Measurements from ENCODE around the gene SLC22A23. TPM values are rescaled to one million over a fixed set of nuclear protein-coding genes. Genes with fewer than 3 reads are reported as not detected.

SLC22A23 gene
- total RNA-seq, 1 donor from 2014 or later: 23.8 TPM

DNA sequence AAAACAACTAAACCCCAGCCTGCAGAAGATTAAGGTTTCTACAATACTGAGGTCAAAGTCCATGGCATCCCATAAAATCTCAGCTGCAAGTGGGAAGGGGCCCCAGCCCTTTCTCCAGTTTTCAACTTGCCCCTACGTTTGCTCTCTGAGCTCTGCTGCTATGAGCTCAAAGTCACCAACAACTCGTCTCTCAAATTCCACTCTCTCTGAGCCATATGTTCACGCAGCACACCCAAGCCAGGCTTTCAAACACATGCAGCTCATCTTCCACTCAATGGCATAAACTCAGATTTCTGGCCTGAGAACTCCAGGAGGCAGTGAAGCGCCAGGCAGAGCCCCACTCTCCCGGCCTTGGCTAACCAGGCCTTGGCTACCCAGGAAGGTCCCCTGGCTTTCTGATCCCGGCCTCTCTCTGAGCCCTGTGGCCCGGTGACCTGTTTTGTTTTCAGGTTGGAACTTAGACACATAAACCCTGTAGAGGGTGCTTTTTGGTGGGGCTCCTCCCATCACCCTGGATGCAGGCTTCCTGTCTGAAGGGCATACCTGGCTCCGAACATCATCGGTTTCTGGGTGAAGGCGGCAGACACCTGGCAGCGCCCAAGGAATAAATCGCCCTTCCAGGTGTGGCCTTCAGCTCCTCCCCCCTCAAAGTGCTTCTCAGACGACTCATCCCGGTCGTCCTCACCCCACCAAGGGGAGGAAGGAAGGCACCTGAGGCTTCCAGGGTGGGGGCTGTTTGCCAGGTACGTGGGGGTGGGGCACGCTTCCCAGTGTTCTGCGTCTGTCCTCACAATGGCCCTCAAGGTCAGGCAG lies 12.4 kb downstream of the SLC22A23 start:
- no peak for DNase-seq (ENCODE audit: low spot score)

DNA sequence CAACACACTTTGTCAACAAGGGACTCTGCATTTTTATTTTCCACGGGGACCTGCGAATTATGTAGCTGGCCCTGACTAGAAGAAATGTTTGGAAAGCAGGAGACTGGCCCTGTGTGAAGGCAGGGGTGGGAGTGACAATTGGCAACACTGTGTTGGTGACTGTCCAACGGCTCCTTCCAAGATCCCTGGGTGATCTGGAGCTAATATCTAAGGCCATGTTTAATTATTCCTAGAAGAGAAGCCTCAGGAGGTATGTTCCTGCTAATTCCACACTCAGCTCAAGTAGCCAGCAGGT lies 13.7 kb downstream of the SLC22A23 start:
- DNase-seq (ENCODE audit: low spot score): no peak

- no peak for DNase-seq (ENCODE audit: low spot score)
These were observed 14.2 kb downstream of the SLC22A23 start for GRCh38 chr6:3442431-3443220.

GRCh38 chr6:3440911-3441310 lies 15.9 kb downstream of the SLC22A23 start:
- DNase-seq (ENCODE audit: low spot score): peak; percentile 84

DNA sequence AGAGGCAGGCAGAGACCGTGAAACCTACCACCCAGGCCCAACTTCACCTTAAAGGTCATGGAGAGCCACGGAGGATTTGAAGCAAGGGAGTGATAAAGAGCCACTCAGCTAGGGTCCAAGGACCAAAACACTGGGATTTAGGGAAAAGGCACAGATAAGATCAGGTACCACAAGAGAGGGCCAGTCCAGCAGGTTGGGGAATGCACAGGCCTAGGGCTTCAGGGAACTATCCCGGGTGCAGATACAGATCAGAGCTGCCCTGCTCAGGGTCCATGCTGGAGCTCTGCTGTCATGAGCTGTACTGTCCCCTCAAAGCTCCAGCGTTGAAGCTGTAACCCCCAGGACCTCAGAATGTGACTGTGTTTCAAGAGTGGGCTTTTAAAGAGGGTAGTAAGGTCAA lies 16.9 kb downstream of the SLC22A23 start:
- DNase-seq (ENCODE audit: low spot score): peak; percentile 39

DNA sequence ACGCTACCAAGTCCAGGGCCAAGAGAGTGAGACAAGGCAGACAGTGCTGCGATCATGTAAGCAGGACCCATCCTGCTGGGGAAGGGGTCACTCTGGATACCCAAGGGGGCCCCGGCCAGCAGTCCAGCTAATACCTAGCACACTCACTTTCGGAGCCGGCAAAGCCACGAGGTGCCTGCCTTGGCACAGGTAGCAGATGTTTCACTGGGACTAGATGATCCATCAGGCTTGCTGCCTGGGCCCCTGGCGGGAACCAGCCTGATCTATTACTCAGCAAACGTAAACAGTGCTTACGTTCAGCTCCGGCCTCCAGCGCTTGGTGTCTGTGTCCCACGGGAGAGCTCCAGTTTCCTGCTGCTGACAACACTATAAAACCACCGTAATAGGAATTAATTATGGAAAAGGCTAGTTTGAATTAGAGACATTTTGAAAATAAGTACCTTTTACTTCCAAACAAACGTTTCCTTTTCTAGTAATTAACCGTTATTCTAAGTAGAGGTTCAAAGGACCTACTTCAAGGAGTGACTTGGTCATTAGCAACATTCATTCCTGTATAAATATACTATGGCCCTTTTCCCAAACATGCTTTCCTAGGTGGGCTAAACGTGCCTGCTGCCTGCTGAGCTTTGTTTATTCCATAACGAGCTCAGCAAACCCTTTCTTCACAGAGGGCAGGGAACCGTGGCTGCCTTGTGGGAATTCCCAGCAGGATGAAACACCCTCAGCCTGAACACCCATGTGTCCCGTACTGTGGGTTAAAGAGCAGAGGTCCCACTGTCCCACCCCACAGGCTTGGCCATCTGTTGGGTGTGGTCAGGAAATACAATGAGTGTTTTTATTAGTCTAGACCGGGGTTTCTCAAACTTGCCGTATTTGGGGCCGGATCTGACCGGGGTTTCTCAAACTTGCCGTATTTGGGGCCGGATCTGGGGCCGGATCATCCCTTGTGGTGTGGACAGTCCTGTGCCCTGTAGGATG lies 18.4 kb downstream of the SLC22A23 start:
- DNase-seq (ENCODE audit: low spot score): peak; percentile 82

GRCh38 chr6:3433005-3433404 lies 23.8 kb downstream of the SLC22A23 start:
- DNase-seq (ENCODE audit: low spot score): peak; percentile 65

DNA sequence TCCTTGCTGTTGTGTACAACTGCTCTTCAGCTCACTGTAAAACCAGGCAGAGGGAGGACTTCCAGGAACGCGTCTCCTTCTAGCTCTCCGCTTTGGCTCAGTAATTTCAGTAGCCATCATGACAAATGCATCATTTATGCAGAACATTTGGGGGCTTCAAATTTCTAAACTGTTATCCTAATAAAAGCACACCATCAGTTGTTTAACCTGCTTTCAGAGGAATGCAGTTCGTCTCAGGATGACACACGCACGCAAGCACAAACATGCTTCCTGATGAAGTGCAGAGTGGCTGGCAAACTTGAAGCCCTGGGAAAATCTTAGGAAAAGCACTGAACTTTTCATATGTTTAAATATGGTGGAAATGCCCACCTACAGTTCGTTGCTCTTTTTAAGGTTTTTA lies 24.4 kb downstream of the SLC22A23 start:
- DNase-seq (ENCODE audit: low spot score): peak; percentile 28

DNA sequence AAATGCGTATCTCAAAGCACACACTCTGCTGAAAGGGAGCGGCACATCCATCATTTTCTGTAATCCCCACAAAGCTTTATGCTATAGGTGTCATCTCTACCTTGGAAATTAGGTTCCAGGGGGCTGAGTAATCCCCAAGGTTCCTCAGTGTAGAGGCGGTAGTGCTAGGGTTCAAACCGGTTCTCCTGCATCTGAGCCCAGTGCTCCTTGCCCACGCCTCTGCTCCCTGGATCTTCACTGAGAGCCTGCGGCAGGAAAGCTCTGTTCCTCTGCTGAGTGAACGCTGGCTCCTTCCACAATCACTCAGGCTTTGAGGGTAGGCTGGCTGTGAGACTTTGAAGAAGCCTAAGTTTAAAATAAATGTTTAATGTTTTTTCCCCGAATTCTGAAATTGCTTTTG lies 24.9 kb downstream of the SLC22A23 start:
- DNase-seq (ENCODE audit: low spot score): peak; percentile 49

- peak; percentile 22 for DNase-seq (ENCODE audit: low spot score)
These were observed 27.6 kb downstream of the SLC22A23 start for GRCh38 chr6:3429211-3429610.

- no peak for DNase-seq (ENCODE audit: low spot score)
These were observed 28.1 kb downstream of the SLC22A23 start for GRCh38 chr6:3428700-3429099.

- no peak for DNase-seq (ENCODE audit: low spot score)
These were observed 28.6 kb downstream of the SLC22A23 start for GRCh38 chr6:3428247-3428646.

GRCh38 chr6:3427687-3428085 lies 29.2 kb downstream of the SLC22A23 start:
- no peak for DNase-seq (ENCODE audit: low spot score)

DNA sequence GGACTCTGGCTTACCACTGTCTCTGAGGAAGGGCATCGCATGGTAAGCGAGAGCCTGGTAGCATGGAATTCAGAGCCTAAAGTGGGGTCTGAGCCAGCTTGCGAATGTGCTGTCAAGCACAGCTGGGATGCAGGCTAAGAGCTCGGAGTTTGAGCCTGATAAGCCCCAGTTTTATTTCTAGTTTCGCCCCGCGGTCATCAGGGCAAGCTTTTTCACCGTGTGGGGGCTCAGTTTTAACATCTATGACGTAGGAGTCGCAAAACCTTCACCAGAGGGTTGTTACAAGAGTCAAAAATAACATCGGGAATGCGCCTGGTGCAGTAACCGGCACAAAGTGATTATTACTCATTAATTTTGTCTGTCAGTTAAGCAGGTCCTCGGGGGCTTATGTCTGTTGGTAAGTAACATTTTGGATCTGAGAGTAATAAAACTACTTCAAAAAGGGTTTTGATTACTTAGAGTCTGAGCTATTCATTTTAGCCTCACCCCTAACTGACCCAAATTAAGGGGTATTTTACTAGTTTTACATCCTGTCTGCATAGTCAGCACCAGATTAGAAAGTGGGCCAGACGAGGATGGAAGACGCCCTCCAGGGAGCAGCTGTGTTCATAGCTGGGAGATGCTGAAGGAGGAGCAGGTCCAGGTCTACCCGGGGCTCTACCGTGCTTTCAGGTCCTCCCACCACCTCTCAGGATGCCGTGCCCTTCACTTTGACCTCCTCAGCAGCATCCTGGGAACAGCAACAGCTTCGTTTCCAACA lies 29.7 kb downstream of the SLC22A23 start:
- DNase-seq (ENCODE audit: low spot score): no peak

GRCh38 chr6:3426091-3426926 lies 30.5 kb downstream of the SLC22A23 start:
- no peak for DNase-seq (ENCODE audit: low spot score)

- no peak for DNase-seq (ENCODE audit: low spot score)
These were observed 31.3 kb downstream of the SLC22A23 start for GRCh38 chr6:3425574-3425973.

DNA sequence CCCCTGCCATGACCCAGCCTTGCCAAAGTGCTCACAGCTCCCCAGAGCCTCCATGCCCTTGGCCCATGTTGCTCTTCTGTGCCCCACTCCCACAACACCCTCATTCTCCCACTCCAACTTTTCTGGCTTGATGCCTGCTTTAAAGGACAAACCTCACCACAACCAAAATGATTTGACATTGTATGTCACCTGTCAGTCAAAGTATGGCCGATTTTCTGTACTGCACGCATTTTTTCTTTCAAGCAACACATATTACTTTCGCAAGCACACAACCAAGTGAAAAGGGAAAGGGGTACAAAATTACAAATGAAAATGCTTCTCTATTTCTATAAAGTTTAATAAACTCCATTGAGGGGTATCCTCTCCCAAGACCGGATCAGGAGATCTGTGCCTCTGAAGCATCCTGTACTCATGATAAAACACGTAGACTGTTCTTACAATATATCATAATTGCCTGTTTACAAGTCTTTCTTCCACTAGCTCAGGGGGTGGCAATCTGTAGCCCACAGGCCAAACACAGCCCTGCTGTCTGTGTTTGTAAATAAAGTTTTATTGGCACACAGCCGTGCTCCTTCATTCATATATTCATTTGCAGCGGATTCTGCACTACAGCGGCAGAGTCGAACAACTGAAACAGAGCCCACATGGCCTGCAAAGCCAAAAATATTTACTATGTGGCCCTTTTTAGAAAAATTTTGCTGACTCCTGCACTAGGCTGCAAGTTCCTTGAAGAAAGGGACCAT lies 32.5 kb downstream of the SLC22A23 start:
- DNase-seq (ENCODE audit: low spot score): no peak

DNA sequence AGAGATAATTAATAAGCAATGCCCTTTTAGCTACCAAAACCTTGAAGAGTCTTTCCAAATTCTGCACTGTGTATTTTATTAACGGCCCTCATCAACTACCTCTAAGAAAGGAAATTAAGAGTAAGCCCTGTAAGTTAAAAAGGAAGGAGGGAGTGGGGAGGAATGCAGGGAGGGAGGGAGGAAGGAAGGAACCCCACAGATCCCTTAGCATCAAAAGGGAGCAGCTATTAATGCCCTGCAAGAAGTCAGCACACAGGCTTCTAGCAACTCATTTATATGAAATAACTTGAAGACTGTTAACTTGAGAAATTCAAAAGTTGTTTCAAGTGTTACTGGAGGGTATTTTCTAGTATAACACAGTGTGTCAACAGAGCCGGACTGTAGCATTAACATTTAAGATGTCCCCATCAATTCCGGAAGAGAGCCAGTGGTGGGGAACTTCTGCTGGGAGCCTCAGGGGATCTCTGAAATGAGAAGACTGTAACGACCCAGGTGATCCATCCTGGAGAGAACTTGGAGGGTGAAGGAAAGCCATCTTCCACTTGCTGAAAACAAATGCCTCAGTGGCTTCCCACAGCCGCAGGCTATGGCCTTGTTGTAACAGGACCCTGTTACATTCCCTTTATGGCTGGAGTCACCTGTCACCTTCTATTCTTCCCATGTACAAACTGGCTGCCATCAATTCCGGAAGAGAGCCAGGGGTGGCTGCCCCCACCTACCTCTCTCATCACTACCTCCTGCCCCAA lies 33.2 kb downstream of the SLC22A23 start:
- DNase-seq (ENCODE audit: low spot score): no peak

Data from mesenteric fat pad (tissue), 1 donor.